Activated naive CD4-positive, alpha-beta T cell treated with Interleukin-2 at 50 U/mL for 16 hours (primary cell): ENCODE data around the gene TAF5L.
A peak's percentile ranks its signal among the peaks of the same experiment; 100 is the strongest.
"Not testable (repeated sequence)": the region's sequence is repeated elsewhere in the genome, so short reads cannot be mapped to it uniquely, and the experiment has no call there.

ENCODE experiments used
- DNase-seq: peaks from one replicate; pipeline ENCODE4 v3.0.0-alpha.2; 2020

The TAF5L gene

GRCh38 chr1:229562686-229563085 lies 63.2 kb downstream of the TAF5L start:
- DNase-seq, result no peak

- DNase-seq, result no peak
These were observed 64.8 kb downstream of the TAF5L start for GRCh38 chr1:229561141-229561540.

- not testable (repeated sequence) for DNase-seq
These were observed 65.8 kb downstream of the TAF5L start for GRCh38 chr1:229560124-229560523.

GRCh38 chr1:229559336-229559801 lies 66.6 kb downstream of the TAF5L start:
- DNase-seq, result peak; percentile 9

- peak; percentile 89 for DNase-seq
These were observed 67.2 kb downstream of the TAF5L start, which contains the start of gene ABCB10 for GRCh38 chr1:229558460-229559335. TSS of gene ABCB10 (minus strand) at chr1:229558707. CDS start at chr1:229558652, 55 bp downstream.

GRCh38 chr1:229557913-229558414 lies 68.0 kb downstream of the TAF5L start:
- peak; percentile 38 for DNase-seq

GRCh38 chr1:229557200-229557850 lies 68.6 kb downstream of the TAF5L start:
- DNase-seq, result no peak

- DNase-seq, result no peak
These were observed 70.9 kb downstream of the TAF5L start for GRCh38 chr1:229554886-229555621.

- no peak for DNase-seq
These were observed 72.2 kb downstream of the TAF5L start for GRCh38 chr1:229553621-229554130.

GRCh38 chr1:229552732-229553131 lies 73.2 kb downstream of the TAF5L start:
- DNase-seq, result no peak

- no peak for DNase-seq
These were observed 74.9 kb downstream of the TAF5L start for GRCh38 chr1:229550812-229551567.

- DNase-seq, result no peak
These were observed 78.4 kb downstream of the TAF5L start for GRCh38 chr1:229547542-229547941.

GRCh38 chr1:229544587-229544986 lies 81.3 kb downstream of the TAF5L start:
- no peak for DNase-seq
